DMS 273 (cell line): ENCODE results near the gene C10orf143.
A peak's percentile ranks its signal among the peaks of the same experiment; 100 is the strongest.
"Not testable (repeated sequence)": the region's sequence is repeated elsewhere in the genome, so short reads cannot be mapped to it uniquely, and the experiment has no call there.

Experiments
- DNase-seq: peaks from one replicate; lab custom pipeline; 2025; ENCODE audit not compliant: unreplicated experiment; lab: John Stamatoyannopoulos, UW

The C10orf143 gene

DNA sequence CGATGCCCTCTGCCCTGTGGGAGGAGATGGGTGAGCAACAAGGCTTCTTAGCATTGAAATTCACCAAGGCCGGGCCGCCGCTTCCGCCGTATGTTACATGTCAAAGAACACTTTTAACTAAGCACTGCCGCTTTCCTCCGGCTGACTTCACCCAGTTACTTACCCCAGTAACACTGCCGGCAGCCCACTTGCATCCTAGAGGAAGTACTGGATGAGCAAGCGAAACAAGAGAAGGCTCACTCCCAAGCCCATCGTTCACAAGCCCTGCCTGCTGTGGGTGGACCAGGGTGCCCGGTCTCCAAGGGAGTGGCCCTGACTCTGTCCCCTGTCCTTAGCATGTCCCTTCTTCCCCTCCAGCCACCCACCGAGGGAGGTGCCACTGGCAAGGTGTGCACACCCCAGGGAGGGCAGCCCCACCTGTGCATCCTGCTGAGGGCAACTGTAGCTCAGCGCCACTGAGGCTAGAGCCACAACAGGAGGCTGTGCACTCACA is 73.4 kb downstream of the C10orf143 start:
- DNase-seq: no peak

DNA sequence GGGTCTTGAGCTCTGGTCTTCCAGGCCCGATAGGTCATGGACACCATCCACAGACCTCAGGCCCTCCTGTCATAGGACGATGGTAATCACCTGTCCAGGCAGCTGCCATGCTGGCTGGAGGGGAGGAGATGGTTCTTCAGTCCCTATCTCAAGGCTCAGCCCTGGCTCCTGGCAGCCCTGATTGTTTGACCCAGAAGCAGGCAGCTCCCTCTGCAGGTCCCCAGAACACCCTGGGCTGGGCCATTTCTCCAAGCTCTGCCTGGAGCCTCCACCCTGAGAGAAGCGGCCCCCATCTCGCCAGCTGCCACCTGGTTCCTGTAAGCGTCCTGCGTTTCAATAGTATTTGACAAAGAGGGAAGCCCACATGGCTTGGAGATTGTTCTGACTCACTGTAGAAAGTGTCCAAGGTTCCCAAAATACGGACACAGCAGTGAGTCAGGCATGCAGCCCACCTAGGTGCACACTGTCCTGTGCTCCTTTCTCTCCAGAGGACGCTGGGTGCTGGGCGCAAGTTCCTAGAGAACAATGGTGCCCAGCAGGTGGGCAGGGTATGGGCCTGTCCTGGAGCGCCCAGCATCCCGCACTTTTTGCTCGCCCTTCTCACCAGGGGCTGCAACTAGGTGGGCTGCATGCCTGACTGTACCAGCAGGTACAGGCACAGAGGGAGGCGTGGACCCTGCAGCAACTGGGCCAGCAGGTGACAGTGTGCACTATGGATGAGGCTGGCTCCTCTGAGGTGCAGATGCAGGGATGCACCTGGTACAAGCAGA is 74.1 kb downstream of the C10orf143 start:
- DNase-seq: no peak

DNA sequence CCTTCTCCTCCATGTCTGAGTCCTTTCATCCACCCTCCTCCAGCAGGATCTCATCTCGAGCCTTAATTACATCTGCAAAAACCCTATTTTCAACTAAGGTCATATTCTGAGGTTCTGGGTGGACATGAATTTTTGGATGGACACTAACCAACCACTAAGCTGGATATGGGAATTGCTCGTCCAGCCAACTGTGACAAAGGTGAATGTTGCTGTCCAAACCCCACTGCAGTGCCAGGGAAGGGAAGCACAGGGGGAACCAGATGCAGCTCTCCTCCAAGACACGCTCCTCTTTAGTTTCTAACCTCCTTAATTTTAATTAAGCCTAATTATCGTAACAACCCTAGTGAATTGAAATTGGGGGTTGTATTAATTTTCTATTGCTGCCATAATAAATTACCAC is 81.4 kb downstream of the C10orf143 start:
- DNase-seq: no peak

DNA sequence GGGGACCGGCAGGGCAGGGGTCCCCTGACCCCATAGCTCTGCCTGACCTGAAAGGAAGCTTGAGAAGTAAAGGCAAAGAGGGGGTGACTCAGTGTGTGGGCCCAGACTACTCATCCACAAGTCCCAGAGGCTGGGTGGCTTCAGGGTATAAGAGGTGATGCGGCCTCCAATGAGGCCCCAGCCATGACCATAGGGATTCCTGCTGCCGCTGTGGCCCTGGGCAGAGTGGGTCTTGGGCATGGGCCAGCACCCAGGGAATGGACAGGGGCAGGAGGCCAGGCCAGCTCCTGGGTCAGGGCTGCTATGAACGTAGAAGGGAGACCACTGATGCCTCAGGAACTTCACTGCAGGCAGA is 82.2 kb downstream of the C10orf143 start:
- DNase-seq: no peak

DNA sequence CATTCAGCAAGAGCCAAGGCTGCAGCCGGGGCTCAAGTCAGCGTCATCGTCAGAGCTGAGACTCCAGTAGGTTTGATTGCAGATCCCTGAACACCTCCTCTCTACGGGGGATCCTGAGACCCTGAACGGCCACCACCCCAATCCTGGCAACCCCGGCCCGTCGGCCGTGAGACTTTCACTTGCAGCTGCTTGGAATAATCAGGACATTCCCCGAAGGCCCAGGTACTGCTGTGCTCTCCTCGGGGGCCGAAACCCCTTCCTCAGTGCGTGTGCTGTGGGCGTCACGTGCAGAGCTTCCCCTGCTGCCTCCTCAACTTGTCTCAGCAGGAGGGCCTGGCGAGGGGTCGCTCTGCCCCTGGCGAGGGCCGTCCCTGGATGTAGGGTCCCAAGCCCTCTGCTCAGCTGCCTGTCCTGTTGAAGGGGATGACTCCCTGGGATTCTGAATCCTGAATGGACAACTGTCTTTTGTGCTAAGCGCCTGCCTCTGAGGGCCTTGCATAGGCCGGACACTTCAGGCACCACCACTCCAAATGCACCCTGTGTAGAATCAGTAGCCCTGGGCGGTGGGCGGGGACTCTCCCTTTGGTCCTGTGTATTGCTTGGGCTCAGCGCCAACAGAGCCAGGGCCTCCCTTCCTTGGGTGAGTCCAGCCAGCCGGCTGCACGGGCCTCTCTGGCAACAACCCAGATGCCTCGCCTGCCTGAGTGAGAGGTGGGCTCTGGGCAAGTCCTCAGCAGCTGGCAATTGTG is 82.7 kb downstream of the C10orf143 start:
- DNase-seq: peak; percentile 16

DNA sequence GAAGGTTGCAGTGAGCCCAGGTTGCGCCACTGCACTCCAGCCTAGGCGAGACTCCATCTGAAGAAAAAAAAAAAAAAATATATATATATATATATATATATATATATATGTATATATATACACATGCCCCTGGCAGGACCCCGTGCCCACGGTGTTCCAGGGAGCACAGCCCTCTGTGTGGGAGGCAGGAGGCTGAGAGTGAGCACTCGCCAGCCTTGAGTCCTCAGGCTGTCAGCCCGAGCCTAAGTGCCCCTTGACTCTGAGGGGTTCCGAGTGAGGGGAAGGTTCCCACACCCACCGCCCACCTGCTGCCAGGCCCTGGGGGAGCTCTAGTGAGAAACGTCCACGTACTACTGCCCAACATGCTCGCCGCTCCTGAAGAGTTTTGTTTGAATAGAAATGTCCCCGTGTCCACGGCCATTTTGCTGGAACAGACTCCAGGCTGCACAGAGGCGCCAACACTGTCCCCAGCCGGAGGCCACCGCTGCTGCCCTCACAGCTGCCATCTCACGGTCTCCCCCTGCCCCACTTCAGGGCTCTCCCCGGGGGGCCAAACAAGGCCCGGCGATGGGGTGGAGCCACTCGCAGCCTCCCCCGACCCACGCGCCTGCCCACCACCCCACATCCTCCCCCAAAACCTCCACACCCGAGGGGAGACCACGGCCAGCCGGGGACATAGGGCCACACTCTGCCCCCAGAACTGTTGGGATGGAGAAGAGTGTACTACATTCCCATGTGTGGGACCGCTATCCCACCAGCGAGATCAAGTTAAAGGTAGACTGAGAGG is 83.8 kb downstream of the C10orf143 start:
- no peak for DNase-seq

DNA sequence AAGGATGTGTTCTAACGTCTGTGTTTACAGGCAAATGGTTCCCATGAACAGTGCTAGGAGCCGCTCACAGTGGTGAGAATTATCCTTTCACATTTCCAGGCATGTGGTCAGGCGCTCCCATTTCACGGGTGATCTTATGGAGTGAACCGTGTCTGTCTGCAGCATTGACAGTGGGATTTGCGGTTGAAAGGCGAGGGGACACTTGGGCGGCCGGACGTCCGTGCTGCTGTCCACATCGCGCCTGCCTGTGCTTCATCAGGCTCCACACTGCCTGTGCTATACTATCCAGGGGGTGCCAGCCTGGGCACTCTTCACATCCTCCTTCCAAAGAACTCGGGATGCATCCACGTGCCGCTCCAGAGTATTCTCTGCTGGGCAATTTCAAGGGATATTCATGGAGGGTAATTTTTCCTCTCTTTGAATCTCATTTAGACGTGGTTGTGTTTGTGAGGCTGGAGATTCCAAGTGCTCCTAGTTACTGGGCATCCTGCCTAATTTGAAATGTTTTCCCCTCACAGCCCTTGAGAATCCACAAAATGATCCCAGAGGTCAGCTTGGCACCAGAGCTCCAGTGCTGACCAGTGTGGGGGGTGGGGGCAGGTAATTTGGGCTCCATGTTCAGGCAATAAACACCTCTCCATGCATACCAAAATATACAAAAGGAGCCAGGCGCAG is 84.7 kb downstream of the C10orf143 start:
- no peak for DNase-seq

DNA sequence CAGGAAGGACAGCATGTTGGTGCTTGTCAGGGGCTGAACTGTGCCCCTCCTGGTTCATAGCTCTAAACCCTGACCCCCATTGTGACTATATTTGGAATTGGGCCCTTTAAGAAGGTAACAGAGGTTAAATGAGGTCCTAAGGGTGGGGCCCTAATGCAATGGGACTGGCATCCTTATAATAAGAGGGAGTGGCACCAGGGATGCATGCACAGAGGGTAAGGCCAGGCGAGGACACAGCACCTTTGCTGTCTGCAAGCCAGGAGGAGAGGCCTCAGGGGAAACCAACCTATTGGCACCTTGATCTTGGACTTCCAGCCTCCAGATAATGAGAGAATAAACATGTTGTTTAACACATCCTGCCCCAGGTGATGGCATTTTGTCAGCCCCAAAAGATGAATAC is 85.3 kb downstream of the C10orf143 start:
- DNase-seq: no peak

DNA sequence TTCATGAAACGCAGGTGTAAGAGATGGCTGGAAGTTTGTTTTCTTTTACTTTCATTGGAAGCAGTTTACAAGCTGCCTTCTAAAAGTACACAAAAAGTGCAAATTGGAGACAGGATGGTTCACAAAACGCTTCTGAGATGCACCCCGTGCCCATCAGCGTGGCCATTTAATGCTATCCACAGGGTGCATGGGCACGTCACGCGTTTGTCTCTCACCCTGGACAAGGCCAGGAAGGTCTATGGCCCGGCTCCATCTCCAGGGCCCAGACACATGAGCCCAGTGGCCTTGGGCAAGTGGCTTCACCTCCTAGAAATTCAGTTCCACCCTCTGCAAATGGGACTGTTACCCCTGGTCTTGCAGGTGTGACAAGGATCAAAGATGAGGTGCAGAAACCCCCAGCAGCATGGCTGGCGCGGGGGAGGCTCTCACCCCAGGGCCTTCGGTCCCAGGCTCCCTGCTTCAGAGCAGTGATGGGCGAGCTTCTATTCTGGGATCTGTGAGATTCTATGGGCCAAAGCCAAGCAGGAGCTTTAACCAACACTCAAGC is 85.8 kb downstream of the C10orf143 start:
- DNase-seq: no peak

DNA sequence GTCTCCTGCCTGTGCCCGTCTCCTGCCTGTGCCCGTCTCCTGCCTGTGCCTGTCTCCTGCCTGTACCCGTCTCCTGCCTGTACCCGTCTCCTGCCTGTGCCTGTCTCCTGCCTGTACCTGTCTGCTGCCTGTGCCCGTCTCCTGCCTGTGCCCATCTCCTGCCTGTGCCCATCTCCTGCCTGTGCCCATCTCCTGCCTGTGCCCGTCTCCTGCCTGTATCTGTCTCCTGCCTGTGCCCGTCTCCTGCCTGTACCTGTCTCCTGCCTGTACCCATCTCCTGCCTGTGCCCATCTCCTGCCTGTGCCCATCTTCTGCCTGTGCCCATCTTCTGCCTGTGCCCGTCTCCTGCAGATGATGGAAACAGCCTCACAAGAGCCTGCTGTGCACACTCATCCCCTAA is 86.3 kb downstream of the C10orf143 start:
- DNase-seq: not testable (repeated sequence)

DNA sequence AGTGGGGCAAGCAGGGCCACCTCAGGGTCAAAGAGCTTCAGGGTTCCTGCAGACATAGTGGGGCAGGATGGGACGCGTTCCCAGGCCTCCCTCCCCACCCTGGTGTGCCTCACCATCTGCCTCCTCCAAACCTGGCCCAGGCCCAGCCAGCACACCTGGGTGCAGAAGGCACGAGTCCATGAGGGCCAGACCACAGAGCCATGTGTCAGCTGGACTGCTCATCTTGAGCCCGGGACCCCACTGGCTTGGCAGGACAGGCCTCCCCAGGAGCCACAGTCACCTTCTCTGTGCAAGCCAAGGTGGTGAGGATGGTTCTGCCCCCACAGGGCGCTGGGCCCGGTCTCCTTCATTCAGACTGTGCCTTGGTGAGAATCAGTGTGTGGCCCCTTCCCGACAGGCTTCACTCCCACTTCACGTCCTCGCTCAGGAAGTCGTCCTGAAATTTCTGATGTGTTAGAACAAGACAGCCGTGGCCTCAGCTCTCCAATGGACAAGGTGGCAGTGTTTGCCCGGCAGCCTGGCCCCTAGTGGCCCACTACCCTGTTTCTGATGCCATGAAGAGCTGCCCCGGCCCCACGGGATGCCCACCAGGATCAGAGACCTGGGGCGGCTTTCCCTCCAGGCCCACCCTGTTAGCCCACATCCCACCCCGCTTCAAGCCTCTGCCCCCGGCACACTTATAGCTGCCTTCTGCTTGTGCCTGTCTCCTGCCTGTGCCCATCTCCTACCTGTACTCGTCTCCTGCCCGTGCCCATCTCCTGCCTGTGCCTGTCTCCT is 87.0 kb downstream of the C10orf143 start:
- DNase-seq: peak; percentile 33

DNA sequence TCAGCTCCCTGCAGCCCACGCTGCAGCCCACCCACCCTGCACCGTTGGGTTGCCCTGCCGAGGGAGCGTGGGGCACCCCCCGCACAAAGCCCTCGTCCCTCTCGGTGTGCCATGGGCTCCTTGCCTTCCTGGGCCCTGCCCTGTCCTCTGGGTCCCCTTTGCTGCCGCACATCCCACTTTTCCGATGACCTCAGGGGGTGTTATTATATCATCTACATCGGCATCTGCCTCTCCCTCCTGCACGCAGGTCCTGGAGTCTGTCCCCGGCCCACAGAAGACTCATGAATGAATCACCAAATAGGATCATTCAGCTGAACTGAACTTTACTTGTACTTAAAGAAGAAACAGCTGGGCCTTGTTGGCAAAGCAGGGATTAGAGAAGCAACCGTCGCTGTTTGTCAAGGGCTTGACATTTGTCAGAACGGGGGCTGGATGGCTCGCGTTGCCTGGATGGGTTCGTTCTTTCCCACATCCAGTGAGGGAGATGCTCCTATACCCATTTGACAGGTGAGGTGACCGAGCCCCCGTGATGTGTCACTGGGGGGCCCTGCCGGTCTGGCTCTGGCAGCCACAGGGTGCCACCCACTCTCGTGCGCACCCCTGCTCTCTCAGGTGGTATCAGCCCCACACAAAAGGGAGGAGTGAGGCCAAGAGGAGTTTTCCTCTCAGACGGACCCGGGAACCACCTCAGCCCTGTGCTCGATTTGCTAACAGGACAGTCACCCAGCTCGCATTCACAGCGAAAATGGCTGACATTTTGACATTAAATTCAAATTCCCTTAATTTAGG is 87.9 kb downstream of the C10orf143 start:
- peak; percentile 44 for DNase-seq

DNA sequence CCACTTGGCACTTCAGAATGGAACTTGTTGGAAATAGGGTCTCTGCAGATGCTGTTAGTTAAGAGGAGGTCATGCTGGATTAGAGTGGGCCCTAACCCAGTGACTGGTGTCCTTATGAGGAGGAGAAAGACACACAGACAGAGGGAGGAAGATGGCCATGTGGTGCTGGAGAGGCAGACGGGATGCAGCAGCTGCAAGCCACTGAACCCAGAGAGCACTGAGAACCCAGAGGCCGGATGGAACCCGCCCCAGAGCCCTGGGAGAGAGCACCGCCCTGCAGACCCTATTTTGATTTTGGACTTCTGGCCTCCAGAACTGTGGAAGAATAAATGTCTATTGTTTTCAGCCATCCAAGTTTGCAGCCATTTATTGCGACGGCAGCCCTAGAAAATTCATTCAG is 88.5 kb downstream of the C10orf143 start:
- DNase-seq: no peak

DNA sequence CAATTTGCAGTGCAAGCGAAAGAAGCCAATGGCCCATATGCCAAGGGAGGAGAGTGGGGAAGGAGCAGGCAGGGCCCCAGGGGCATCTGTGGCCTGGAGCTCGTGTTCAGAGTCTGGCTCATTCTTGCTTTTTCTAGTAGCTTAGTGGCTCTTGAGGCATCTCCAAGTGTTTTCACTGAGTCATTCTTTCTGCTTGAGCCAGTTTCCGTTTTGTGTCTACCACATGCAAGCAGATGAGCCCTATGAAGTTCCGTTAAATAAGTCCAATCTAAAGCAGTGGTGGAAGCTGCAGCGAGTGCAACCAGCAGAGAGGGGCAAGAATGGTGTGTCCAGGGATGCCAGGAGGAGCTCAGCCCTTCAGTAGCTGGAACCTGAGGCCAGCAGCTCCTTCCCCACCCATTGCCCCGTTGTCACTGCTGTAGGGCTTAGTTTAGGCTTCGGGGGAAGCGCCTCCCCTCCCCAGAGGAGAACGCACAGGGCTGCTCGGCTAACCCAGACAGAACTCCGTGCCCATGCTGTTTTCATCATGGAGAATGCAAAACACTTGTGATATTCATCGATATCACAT is 89.2 kb downstream of the C10orf143 start:
- DNase-seq: peak; percentile 48

DNA sequence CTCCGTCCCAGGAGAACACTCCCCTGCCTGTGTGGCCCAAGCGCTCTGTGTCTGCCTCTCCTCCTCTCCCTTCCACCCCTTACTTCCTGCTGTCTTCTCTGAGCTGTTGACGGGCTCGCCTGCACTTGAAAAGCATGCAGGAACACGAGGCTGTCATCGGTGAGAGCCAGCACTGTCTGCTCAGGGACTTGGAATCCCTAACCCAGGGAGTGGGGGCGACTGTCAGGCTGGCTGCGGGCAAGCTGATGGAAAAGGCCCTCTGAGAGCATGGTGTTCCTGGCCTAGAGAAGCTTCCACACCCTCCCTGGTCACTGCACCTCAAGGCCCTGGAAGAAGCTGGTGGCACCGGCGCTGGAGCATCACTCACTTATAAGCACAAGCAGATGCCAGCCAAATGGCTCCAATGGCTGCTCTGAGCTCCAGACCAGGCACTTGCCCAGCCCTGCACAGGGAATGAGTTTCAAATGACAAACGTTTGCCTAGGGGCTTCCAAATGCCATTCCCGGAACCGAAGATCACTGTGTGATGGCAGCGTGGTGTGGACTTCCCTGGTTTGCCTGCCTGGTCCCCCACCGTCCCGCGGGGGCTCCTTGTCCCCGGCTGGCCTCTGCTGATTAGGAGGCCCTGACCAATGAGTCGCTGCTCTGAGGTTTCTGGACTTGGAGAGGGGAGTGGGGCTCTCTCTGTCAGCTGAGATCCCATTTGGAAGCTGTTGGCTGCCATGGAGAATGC is 89.8 kb downstream of the C10orf143 start:
- no peak for DNase-seq

DNA sequence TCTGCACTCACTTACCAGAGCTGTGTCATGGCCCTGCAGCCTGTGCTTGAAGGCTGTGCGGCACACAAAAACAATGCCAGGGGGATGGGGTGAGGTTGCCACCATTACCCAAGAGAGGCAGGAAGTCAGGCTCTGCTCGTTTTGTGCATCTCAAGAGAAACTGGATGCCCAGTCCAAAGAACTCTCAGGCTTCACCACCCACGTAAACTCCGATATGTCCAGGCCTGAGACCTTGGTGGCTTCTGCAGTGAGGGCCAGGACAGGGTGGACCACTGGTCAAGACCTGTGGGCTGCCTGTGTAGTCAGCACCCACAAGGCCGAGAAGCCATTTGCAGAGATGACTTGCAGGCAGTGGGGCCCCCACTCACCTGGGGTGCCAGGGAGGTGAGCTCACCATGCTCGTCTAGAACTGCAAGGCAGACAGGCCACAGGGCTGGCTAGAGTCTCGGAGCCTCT is 91.9 kb downstream of the C10orf143 start:
- DNase-seq: no peak

DNA sequence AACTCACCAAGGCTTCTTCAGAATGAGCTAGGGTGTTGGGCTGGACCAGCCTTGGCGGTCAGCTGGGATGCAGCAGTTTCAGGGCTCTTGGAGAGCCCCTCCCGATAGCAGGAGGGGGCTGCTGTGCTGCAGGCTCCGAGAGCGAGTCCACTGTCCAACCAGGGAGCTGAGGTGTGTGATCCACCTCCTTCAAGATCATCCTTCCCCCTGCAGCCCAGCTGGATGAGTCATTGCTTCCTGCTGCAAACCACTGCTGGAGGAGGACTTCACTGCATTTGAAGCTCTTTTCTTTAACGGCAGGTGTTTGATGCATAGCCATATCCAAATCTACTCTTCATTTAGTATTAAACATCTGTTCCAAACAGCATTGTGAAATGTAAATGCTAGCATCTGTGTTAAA is 92.4 kb downstream of the C10orf143 start:
- peak; percentile 25 for DNase-seq

DNA sequence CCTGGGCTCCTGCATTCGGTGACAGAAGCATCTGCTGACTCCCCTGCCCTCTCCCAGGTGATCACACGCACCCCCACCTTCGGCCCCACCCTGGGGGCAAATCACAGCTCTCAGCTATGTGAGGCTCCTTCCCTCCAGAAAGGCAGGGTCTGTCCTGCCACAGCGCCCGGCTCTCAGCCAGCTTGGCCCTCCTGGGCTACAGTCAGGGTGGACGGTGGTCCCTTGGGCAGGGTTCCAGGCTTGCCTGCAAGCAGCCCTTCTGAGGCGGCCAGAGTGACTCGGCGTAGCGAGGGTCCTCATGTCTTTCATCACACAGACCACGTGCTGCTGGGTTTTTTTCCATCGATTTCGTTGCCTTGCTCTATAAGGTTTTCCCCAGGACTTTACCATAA is 93.0 kb downstream of the C10orf143 start:
- no peak for DNase-seq
